Keratinocyte (primary cell): ENCODE measurements around the gene TTC9B. TPM values are rescaled to one million over a fixed set of nuclear protein-coding genes. Genes with fewer than 3 reads are reported as not detected.

Source experiments
- DNase-seq: peaks from one replicate; pipeline ENCODE4 v3.0.0-alpha.2; 2011; ENCODE audit warnings: low read depth, missing footprints, low spot score
- FAIRE-seq: peaks from 2 replicates; lab custom pipeline; 2011; peaks lifted over from hg19 to GRCh38; lab: Jason Lieb, UNC
- H2AFZ ChIP-seq: 2 replicates; pipeline ENCODE4 v1.6.0; 2012; ENCODE audit warnings: low read length, control low read depth, inconsistent platforms; ENCODE audit not compliant: control insufficient read depth
- H3K27ac ChIP-seq: 2 replicates; pipeline ENCODE4 v1.5.1; 2011; ENCODE audit warnings: low read length; ENCODE audit not compliant: control insufficient read depth, insufficient read depth
- H3K27me3 ChIP-seq: 3 replicates; pipeline ENCODE4 v1.6.0; 2011; ENCODE audit warnings: low read length; ENCODE audit not compliant: control insufficient read depth, insufficient read depth; ENCODE audit errors: extremely low read depth
- H3K36me3 ChIP-seq, 2 experiments: 2 replicates in 1 of 2; 3 replicates in 1 of 2; pipeline ENCODE4 v1.5.1; 2011; ENCODE audit warnings: low read length in 2 of 2, mild to moderate bottlenecking in 1 of 2; ENCODE audit not compliant: control insufficient read depth in 2 of 2, insufficient read depth in 2 of 2; ENCODE audit errors: extremely low read depth in 1 of 2
- H3K4me1 ChIP-seq: 3 replicates; pipeline ENCODE4 v1.5.1; 2011; ENCODE audit warnings: low read length; ENCODE audit not compliant: control insufficient read depth, insufficient read depth; ENCODE audit errors: extremely low read depth
- H3K4me2 ChIP-seq: 3 replicates; pipeline ENCODE4 v1.6.0; 2011; ENCODE audit warnings: low read depth, low read length; ENCODE audit not compliant: control insufficient read depth, insufficient read depth; ENCODE audit errors: extremely low read depth
- H3K4me3 ChIP-seq, 3 experiments: fragments of 200-600 bp in 1 of 3; sonication (generic) in 1 of 3; 2 replicates in 2 of 3; 3 replicates in 1 of 3; pipeline ENCODE4 v1.5.1; 2011 to 2016; ENCODE audit warnings: low read length in 3 of 3, mild to moderate bottlenecking in 3 of 3, control low read depth in 2 of 3, inconsistent platforms in 1 of 3, low read depth in 1 of 3, mixed read lengths in 1 of 3, mixed run types in 1 of 3, moderate library complexity in 1 of 3; ENCODE audit not compliant: control insufficient read depth in 2 of 3, insufficient read depth in 2 of 3; ENCODE audit errors: extremely low read depth in 1 of 3
- H3K79me2 ChIP-seq: 2 replicates; pipeline ENCODE4 v1.6.0; 2012; ENCODE audit warnings: low read length; ENCODE audit not compliant: control insufficient read depth, insufficient read depth
- H3K9ac ChIP-seq: 3 replicates; pipeline ENCODE4 v1.6.0; 2011; ENCODE audit warnings: low read length; ENCODE audit not compliant: control insufficient read depth, insufficient read depth; ENCODE audit errors: extremely low read depth
- H3K9me1 ChIP-seq: 3 replicates; pipeline ENCODE4 v1.6.0; 2011; ENCODE audit warnings: low read length; ENCODE audit not compliant: control insufficient read depth, insufficient read depth; ENCODE audit errors: extremely low read depth
- H3K9me3 ChIP-seq: 2 replicates; pipeline ENCODE4 v1.5.1; 2012; ENCODE audit warnings: low read depth, low read length; ENCODE audit not compliant: control insufficient read depth
- H4K20me1 ChIP-seq: 3 replicates; pipeline ENCODE4 v1.6.0; 2011; ENCODE audit warnings: low read length; ENCODE audit not compliant: control insufficient read depth, insufficient read depth; ENCODE audit errors: extremely low read depth
- CTCF ChIP-seq, 3 experiments: IDR thresholded peaks in 1 of 3; conservative IDR thresholded peaks in 1 of 3; optimal IDR thresholded peaks in 1 of 3; 2 replicates in 2 of 3; 3 replicates in 1 of 3; pipeline versions ENCODE3 to v1.5.1; 2011; ENCODE audit warnings: low read length in 3 of 3, mild to moderate bottlenecking in 3 of 3, moderate library complexity in 2 of 3, control low read depth in 1 of 3, inconsistent platforms in 1 of 3; ENCODE audit not compliant: insufficient read depth in 2 of 3; ENCODE audit errors: extremely low read depth in 1 of 3
- EZH2 ChIP-seq: IDR thresholded peaks from one replicate; pipeline ENCODE4 v1.6.1; 2012; ENCODE audit warnings: inconsistent platforms, mild to moderate bottlenecking, low read length, moderate library complexity
- dilution Hi-C: fragments of 300-500 bp; cut with MboI; formaldehyde crosslinking; loops from one replicate; pipeline ENCODE4 v1.7.0; 2020; ENCODE audit warnings: low sequenced_read_pairs; ENCODE audit not compliant: extremely low pct_ligation_motif_present
- polyA plus RNA-seq, 5 experiments: library from polyadenylated mRNA; depleted of rRNA in 3 of 5; stranded (reverse) in 3 of 5; stranded (forward) in 1 of 5; unstranded in 1 of 5; fragments of >200 nt; gene quantifications; 1 replicate in 1 of 5; 2 replicates in 3 of 5; 3 replicates in 1 of 5; pipeline versions ENCODE4 v1.2.1 to v1.2.3, GENCODE V29; 2011 to 2012; ENCODE audit warnings: missing spikeins in 2 of 5, low read depth in 1 of 5, low replicate concordance in 1 of 5

Gene TTC9B
- polyA plus RNA-seq, 1 donor (not counting 4 experiments of a cell fraction or from before 2014, with no cell fraction given), result not detected

DNA sequence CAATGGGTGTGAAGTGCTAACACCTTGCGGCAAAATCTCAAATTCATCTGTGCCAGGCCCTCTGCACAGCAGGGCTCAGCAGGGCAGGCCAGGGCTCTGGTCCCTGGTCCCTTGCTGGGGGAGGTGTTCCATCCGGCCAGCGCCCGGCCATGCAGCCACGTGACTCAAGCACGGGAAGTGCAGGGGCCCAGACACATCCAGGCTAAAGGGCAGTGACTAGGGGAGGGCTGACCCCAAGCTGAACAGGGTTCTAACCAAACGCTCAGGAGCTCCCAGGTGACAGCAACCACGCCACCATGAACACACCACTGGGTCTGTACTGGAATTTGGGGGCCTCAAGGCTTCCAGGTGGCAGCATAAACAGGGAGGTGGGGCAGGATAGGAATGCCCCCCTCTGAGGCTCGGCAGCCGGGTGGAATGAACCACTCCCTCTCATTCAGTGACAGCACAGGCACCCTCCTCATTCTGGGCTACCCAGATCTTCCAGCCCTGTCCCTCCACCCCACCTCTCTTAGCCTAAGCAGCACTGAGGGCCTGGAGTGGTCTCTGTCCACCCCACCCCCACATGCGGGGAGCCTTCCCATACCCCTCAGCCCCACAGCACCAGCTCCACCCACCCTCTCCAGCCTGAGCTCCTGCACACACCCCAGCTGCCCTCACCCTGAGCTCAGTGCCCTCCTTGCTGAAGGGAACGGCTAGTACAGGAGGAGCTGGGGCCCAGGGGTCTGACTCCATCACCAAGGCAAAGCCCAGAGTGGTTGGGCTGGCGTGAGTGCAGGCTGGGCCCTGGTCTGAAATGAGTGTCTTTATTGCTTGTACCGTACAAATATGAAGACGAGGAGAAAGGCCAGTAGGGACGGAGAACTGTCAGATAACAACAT lies 13.6 kb upstream of the TTC9B start:
- FAIRE-seq (no peak), DNase-seq (no peak)
- no peak for TF ChIP-seq CTCF (optimal IDR thresholded peaks at IDR 0.05 in 1 of 3, IDR thresholded peaks at IDR 0.05 in 1 of 3, conservative IDR thresholded peaks at IDR 0.05 in 1 of 3; ENCODE audit: extremely low read depth in 1 of 3, insufficient read depth in 2 of 3, low read length in 3 of 3)
- no peak for TF ChIP-seq EZH2
- Histone ChIP-seq H3K36me3 (peaks cover 9 to 13% of the 10 kb centered on the region in 2 experiments), H3K9me3 (no peaks in the 10 kb centered on the region), H3K4me3 (no peak overlapping the region), H3K9me1 (no peaks in the 10 kb centered on the region), H4K20me1 (no peaks in the 10 kb centered on the region), H2AFZ (no peak overlapping the region), H3K9ac (no peak overlapping the region), H3K27me3 (peaks cover 5% of the 10 kb centered on the region), H3K4me1 (no peaks in the 10 kb centered on the region), H3K79me2 (no peaks in the 10 kb centered on the region), H3K27ac (no peak overlapping the region), H3K4me2 (no peak overlapping the region)
- dilution Hi-C loops, result no loop called here

DNA sequence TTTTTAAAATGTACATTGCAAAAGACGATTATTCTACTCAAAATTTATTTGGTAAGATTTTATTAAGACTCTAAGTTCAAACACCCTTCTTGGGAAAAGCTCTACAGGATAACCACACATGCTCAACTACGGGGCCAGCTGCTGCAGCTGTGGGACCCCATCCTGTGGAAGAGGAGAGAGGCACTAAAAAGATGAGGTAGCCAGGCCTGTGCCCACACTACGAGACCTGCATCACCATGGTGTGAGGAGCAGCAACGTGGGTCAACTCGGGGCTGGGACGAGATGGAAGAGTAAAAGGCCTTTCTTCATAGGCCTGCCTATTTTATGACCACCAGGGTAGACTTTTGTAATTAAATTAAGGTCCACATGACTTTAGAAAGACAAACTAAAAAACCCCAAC lies 12.9 kb upstream of the TTC9B start:
- H3K27ac ChIP-seq, result no peak overlapping the region
- dilution Hi-C loops, result no loop called here
- no peak for FAIRE-seq

More for the DNA sequence above, 12.9 kb upstream of the TTC9B start:
- Histone ChIP-seq H3K4me3 (no peak overlapping the region), H3K9me1 (no peaks in the 10 kb centered on the region), H3K79me2 (no peaks in the 10 kb centered on the region), H4K20me1 (no peaks in the 10 kb centered on the region), H3K9me3 (no peaks in the 10 kb centered on the region), H3K4me2 (no peak overlapping the region), H3K36me3 (peaks cover 5 to 13% of the 10 kb centered on the region in 2 experiments), H3K9ac (no peak overlapping the region), H3K27me3 (peaks cover 12% of the 10 kb centered on the region), H2AFZ (no peak overlapping the region), H3K4me1 (no peaks in the 10 kb centered on the region)
- no peak for TF ChIP-seq EZH2
- no peak for DNase-seq
